ENCODE data around the gene NGRN.

- TF ChIP-seq EZH2 (IDR thresholded peaks at IDR 0.05; ENCODE audit: borderline replicate concordance, low read length) (no peak), CTCF (IDR thresholded peaks at IDR 0.05; ENCODE audit: low read length) (no peak)
Observed at GRCh38 chr15:90295270-90295648, 29.8 kb downstream of the NGRN start.

Data from OCI-LY1 (cell line).